Left lung (tissue), 10 donors: ENCODE measurements around the gene ARHGAP18. TPM values are rescaled to one million over a fixed set of nuclear protein-coding genes. Genes with fewer than 3 reads are reported as not detected.

Experiments
- ATAC-seq: fragments of 200-7000 bp; cut with Tn5 transposase; one replicate; pipeline ENCODE4 v1.9.1; 2020; ENCODE audit warnings: moderate library complexity
- DNase-seq, 4 donors: peaks; one replicate each; pipeline ENCODE4 v3.0.0-alpha.2; 2013 to 2020
- H3K27ac ChIP-seq, 2 donors: fragments of 200-600 bp; sonication (generic) in 1 of 2; one replicate each; pipeline versions ENCODE4 v1.5.0 to v1.8.0; 2020 to 2021
- H3K27me3 ChIP-seq, 2 donors: fragments of 200-600 bp; sonication (generic) in 1 of 2; one replicate each; pipeline versions ENCODE4 v1.5.0 to v1.8.0; 2020 to 2021
- H3K36me3 ChIP-seq, 2 donors: fragments of 200-600 bp; sonication (generic) in 1 of 2; one replicate each; pipeline versions ENCODE4 v1.5.0 to v1.8.0; 2020 to 2021
- H3K4me1 ChIP-seq, 2 donors: fragments of 200-600 bp; one replicate each; pipeline ENCODE4 v1.8.0; 2021
- H3K4me3 ChIP-seq, 2 donors: fragments of 200-600 bp; sonication (generic) in 1 of 2; one replicate each; pipeline versions ENCODE4 v1.5.0 to v1.8.0; 2020 to 2021; ENCODE audit warnings: mild to moderate bottlenecking in 1 of 2
- H3K9me3 ChIP-seq, 2 donors: fragments of 200-600 bp; sonication (generic) in 1 of 2; one replicate each; pipeline versions ENCODE4 v1.5.0 to v1.8.0; 2020 to 2021
- CTCF ChIP-seq, 2 donors: fragments of 200-600 bp; sonication (generic) in 1 of 2; IDR thresholded peaks; one replicate each; pipeline versions ENCODE4 v1.5.0 to v1.8.0; 2021; ENCODE audit warnings: antibody characterized with exemption in 2 of 2
- intact Hi-C, 2 donors: fragments of 100-400 bp; cut with DNase I; formaldehyde crosslinking; loops; one replicate each; pipeline versions ENCODE4 v1.11.2 to v1.14.2; 2022
- polyA plus RNA-seq, 6 donors: library from polyadenylated mRNA; unstranded; fragments of 120-200 nt; gene quantifications; one replicate each; pipeline ENCODE4 v1.2.1, GENCODE V29; 2013; ENCODE audit not compliant: insufficient read length in 6 of 6
- total RNA-seq, 2 donors: library from RNA; stranded (reverse); fragmentation: NEBNext Ultra II Directional; extraction: Animal tissue kit (Norgen Biotek cat#: 25700); gene quantifications; one replicate each; pipeline ENCODE4 v1.2.1, GENCODE V29; 2021
- donor health status: DM: no; HTN: yes; CAD: no.
- donor health status: DM: no; HTN: no; CAD: no.

Gene ARHGAP18
- total and polyA plus RNA-seq, 8 donors = 46.0 to 76.4 (median 67.9) TPM

GRCh38 chr6:129747588-129748112, 37.7 kb upstream of the ARHGAP18 start:
- H3K36me3 ChIP-seq = no peaks in the 10 kb centered on the region
- no peak overlapping the region for H3K27ac ChIP-seq
- TF ChIP-seq CTCF (IDR thresholded peaks at IDR 0.05) = no peak
- no peak for ATAC-seq
- H3K4me3 ChIP-seq = no peak overlapping the region
- H3K9me3 ChIP-seq = no peaks in the 10 kb centered on the region
- H3K27me3 ChIP-seq = no peaks in the 10 kb centered on the region
- intact Hi-C loops = no loop called here
- peaks cover 15 to 41% of the 10 kb centered on the region in 2 donors for H3K4me1 ChIP-seq
- DNase-seq = no peak

- no peak for TF ChIP-seq CTCF (IDR thresholded peaks at IDR 0.05)
- DNase-seq = no peak
- no peak overlapping the region for H3K4me3 ChIP-seq
- intact Hi-C loops = no loop called here
- H3K9me3 ChIP-seq = no peaks in the 10 kb centered on the region
- H3K36me3 ChIP-seq = no peaks in the 10 kb centered on the region
- ATAC-seq = no peak
- peaks cover 11 to 20% of the 10 kb centered on the region in 2 donors for H3K4me1 ChIP-seq
- H3K27me3 ChIP-seq = no peaks in the 10 kb centered on the region
- no peak overlapping the region for H3K27ac ChIP-seq
These were observed 34.9 kb upstream of the ARHGAP18 start for GRCh38 chr6:129744880-129745237.

GRCh38 chr6:129744201-129744879, 34.4 kb upstream of the ARHGAP18 start:
- DNase-seq (no peak), ATAC-seq (peak; percentile 80)
- Histone ChIP-seq H3K9me3 (no peaks in the 10 kb centered on the region), H3K27me3 (no peaks in the 10 kb centered on the region), H3K4me3 (no peak overlapping the region), H3K4me1 (peaks cover 8 to 15% of the 10 kb centered on the region in 2 donors), H3K27ac (no peak overlapping the region), H3K36me3 (no peaks in the 10 kb centered on the region)
- TF ChIP-seq CTCF (IDR thresholded peaks at IDR 0.05) = no peak
- intact Hi-C loops = no loop called here

GRCh38 chr6:129740013-129740412, 30.0 kb upstream of the ARHGAP18 start:
- no peak for DNase-seq
- no peaks in the 10 kb centered on the region for H3K36me3 ChIP-seq
- no peak for ATAC-seq
- H3K27ac ChIP-seq = no peak overlapping the region
- no peak for TF ChIP-seq CTCF (IDR thresholded peaks at IDR 0.05)
- no peaks in the 10 kb centered on the region for H3K27me3 ChIP-seq
- intact Hi-C loops = no loop called here
- no peaks in the 10 kb centered on the region for H3K9me3 ChIP-seq
- no peak overlapping the region for H3K4me3 ChIP-seq
- no peaks in the 10 kb centered on the region for H3K4me1 ChIP-seq

- Histone ChIP-seq H3K36me3 (no peaks in the 10 kb centered on the region), H3K27ac (no peak overlapping the region), H3K4me1 (no peaks in the 10 kb centered on the region), H3K27me3 (no peaks in the 10 kb centered on the region), H3K9me3 (no peaks in the 10 kb centered on the region), H3K4me3 (no peak overlapping the region)
- no peak for TF ChIP-seq CTCF (IDR thresholded peaks at IDR 0.05)
- intact Hi-C loops = no loop called here
- no peak for ATAC-seq
- no peak for DNase-seq
These were observed 26.1 kb upstream of the ARHGAP18 start for GRCh38 chr6:129736105-129736504.
